ENCODE data around the gene HPDL.
"Not testable (repeated sequence)": the region's sequence is repeated elsewhere in the genome, so short reads cannot be mapped to it uniquely, and the experiment has no call there.

Gene HPDL

DNA sequence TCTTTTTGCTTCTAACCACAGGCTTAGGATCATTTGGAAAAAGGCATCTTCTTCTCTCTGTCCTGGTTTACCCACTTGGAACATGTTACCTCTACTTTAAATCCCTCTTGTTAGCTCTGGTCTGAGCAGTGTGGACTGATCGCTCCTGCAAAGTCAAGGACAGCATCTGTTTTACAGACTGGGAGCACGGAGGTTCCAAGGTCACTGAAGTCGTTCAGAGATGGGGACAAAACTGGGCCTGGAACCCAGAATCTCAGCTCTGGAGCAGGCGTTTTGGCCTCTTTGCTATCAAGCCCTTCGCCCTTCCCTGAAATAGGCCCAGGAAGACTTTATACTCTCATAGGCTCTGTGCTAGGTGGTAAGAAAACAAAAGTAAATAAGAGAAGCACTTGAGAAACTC lies 24.8 kb downstream of the HPDL start:
- DNase-seq (ENCODE audit: low read depth) = no peak

DNA sequence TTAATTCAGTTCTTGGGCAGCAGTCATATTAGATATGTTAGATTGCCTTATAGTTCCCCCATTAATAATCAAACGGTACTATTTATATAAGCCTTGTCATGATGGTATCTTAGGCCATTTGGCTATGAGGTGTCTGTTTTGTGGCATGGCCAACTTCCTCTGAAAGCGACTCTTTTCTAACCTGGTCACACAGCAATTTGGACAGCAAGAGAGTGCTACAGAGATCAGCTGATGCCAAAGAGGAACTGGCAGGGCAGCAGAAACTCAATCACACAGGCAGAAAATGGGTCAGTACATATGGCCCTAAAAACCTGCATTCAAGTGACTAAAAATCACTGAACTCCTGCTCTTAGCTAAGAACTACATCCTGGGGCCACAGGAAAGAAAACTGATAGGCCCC lies 27.0 kb downstream of the HPDL start:
- DNase-seq (ENCODE audit: low read depth) = no peak

DNA sequence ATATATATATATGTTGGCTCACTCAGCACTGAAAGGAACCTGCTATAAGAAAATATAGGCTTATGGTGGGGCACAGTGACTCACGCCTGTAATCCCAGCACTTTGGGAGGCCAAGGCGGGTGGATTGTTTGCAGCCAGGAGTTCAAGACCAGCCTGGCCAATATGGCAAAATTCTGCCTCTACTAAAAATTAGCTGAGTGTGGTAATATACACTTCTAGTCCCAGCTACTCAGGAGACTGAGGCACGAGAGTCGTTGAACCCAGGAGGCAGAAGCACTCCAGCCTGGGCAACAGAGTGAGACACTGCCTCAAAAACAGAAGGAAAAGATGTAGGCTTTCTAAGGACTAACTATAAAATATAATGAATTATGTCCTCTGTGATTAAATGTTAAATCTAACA lies 28.1 kb downstream of the HPDL start:
- DNase-seq (ENCODE audit: low read depth) = no peak

DNA sequence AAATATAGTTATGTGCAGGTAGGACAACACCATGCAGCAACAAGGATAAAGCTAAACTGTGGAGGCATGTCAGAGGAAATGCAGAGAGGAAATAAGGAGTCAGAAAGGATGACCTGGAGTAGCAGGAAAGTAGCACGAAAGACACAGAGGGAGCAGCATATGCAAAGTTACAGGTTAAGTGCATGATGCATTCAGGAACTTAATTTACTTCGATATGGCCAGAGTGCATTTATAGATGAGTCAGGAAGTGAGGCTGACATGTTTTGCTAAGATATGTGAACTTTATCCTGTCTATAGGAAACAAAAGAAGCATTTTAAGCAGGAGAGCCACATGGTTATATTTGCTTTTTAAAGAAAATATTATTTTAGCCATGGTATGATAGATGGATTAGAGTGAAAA lies 29.0 kb downstream of the HPDL start:
- DNase-seq (ENCODE audit: low read depth) = no peak

DNA sequence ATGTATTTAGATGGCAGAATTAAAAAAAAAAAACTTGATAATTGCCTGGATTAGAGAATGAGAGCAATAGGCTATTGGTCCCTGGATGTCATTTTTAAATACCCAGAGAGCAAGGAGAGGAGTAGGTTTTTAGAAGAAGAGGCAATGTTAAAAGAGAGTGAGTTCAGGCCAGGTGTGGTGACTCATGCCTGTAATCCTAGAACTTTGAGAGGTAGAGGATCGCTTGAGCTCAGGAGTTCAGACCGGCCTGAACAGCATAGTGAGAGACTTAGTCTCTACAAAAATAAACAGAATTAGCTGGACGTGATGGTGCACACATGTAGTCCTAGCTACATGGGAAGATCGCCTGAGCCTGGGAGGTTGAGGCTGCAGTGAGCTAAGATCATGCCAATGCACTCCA lies 29.5 kb downstream of the HPDL start:
- no peak for DNase-seq (ENCODE audit: low read depth)

DNA sequence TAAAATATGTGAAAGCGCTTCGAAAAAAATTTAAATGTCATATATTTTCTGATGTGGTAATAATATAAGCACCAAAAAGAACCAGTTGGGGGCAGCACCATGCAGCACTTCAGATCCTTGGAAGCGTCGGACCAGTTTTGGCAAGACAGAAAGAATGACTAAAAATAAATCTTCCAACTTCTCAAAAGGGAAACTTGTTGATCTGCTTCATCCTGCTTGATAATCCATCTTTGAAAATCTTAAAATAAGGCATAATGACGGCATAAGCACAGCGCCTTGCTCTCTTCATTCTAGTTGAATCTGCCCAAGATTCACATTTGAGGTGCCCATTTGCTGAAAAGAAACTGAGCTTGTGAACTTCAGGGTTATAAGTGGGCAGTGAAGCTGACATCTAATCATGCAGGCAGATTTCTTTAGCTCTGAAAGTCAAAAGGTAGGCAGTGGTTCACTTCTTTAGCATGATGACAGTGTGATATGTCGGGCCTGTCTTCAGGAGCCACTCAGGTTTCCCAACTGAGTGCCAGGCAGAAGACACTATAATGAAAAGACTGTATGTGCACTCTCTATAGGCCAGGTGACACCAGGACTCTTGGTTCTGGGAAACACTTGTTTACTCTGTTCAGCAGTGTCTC lies 33.3 kb downstream of the HPDL start:
- no peak for DNase-seq (ENCODE audit: low read depth)

DNA sequence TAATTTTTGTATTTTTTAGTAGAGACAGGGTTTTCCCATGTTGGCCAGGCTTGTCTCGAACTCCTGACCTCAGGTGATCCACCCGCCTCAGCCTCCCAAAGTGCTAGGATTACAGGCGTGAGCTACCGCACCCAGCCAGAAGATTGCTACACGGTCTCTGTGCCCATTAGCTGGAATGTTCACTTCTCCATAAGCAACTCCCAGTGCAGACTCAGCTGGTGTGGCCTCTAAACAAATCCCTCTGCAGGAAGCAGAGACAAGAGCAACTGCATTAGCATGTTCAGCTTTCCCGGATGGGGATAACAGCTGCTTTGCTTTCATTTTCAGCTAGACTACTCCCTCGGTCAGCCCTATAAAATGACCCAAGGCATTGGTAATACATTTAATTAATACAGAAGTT lies 34.3 kb downstream of the HPDL start:
- not testable (repeated sequence) for DNase-seq (ENCODE audit: low read depth)

DNA sequence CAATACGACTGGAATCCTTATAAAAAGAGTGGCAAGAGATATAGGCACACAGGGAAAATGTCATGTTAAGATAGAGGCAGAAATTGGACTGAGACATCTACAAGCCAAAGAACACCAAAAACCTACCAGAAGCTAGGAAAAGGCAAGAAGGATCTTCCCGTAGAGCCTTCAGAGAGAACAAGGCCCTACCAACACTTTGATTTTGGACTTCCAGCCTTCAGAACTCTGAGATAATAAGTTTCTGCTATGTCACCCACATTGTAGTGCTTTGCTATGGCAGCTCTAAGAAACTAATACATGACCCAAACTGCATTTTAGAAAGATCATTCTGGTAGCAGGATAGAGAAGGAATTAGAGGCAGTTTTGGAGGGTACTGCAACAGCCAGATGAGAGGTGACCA lies 37.6 kb downstream of the HPDL start:
- DNase-seq (ENCODE audit: low read depth) = no peak

DNA sequence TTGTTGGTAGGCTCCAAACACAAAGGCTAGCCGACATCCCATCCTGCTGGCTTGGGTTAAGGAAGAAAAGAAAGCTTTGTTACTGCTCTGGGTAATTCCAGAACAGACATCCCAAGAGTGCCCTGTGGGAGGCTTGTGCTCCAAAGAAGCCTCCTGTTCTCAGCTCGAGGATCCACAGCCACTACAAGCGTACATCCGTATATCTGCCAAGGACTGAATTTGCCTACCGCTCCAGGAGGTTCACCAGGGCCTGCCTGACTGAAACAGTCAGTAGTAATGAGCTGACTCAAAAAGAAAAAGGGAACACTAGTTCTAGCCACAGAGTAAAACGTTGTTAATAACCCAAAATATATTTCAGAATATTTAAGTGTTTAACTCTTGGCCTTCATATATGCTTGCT lies 38.4 kb downstream of the HPDL start:
- no peak for DNase-seq (ENCODE audit: low read depth)

DNA sequence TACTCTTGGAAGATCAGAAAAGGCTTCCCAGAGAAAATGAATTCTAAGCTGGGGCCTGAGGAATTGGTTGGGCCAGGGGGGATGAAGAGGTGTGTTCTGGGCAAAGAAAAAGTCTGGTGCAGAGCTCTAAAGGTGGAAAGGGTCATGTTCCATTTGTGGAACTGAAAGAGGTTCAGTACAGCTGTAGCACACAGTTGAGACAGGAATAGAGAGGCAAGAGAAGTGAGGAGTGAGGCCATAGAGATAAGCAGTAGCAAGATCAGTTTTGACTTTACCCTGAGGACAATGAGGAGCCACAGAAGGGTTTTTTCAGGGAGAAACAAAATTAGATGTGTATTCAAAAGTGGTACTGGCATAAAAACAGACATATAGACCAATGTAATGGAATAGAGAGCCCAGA lies 43.9 kb downstream of the HPDL start:
- DNase-seq (ENCODE audit: low read depth) = no peak

DNA sequence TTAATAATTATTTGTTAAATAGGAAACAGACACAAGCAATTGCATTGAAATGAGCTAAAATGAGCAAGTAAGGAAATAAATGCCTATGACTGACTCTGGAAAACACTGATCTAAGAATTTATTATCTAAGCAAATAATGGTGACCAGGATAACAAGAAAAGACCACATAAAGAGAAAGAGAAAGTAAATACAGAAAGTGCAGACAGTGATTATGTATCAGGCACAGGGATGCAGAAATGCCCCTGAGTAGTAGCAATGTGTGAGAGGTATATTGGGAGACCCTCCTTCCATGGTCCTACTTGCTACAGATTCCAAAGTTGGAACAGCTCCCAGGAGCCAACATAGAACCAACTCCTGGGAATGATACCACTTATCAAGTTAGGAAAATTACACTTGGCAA lies 46.9 kb downstream of the HPDL start:
- no peak for DNase-seq (ENCODE audit: low read depth)

DNA sequence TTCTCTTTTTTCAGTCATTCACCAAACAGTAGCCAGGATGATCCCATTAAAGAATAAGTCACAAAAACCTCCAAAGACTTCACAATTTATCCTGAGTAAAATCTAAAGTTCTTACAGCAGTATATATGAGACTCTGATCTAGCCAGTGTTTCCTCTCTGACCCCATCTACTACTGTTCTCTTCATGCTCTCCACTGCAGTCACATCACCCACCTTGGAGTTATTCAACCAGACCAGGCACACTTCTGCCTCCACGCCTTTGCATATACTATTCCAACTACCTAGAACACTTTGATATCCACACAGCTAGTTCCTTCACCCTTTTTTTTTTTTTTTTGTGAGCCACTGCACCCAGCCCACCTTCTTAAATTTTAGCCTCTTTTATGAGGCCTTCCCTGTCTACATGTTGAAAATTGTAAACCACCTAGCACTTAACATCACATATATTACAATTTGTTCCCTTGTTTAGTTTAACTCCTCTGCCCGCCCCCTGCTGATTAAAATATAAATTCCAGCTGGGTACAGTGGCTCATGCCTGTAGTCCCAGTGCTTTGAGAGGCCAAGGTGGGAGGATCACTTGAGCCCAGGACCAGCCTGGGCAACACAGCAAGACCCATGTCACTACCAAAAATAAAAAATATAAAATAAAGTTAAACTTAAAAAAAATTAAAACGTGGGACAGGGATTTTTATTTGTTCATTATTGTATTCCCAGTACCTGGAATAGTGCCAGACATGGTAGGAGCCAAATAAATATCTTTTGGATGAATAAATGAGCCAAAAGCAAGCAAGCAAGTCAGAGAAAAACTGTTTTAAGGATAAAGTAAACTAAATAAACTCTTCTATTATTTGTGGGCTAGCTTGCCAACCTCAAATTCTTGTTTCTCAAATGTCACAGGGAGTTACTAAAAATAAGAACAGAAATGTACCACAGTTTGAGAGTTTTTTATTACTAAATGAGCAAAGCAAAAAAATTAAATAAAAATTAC lies 48.7 kb downstream of the HPDL start:
- DNase-seq (ENCODE audit: low read depth) = no peak

DNA sequence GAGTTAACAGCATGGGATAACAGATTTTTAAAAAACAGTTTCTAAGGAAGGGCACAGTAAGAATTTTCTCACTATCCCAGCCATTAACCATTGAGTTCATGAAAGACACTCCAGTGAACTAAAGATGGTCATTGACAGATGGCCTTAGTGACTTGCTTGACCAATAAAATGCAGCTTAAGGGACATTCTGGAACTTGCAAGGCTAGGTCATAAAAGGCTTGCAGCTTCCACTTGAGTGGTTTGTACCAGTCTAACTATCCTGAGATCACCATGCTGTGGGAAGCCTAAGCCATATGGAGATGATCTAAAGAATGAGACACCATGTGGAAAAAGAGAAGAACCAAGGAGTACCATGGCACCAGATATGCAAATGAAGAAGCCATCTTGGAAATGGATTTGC lies 51.5 kb downstream of the HPDL start:
- DNase-seq (ENCODE audit: low read depth) = no peak

All from CMK (cell line).